MCF 10A (cell line): ENCODE measurements around the gene HMCES. TPM values are rescaled to one million over a fixed set of nuclear protein-coding genes. Genes with fewer than 3 reads are reported as not detected.

Experiments
- BruUV-seq: library from RNA; stranded (reverse); fragments of 400-500 nt; replicated peaks from 2 replicates; lab custom pipeline; 2021; lab: Mats Ljungman, UMichigan
- CTCF ChIA-PET: fragments of 300-600 bp; sonication (Branson Sonifier 250); formaldehyde crosslinking; extraction: SDS; loops from one replicate; lab custom pipeline; 2021; ENCODE audit warnings: antibody characterized with exemption, inconsistent platforms; lab: Yijun Ruan, JAX
- POLR2A ChIA-PET: fragments of 300-600, 350-650 bp; sonication (Branson Sonifier 250); formaldehyde crosslinking; extraction: SDS; loops from one replicate; lab custom pipeline; 2020; ENCODE audit warnings: antibody characterized with exemption, inconsistent platforms; lab: Yijun Ruan, JAX
- DNase-seq: peaks from one replicate; pipeline ENCODE4 v3.0.0-alpha.2; 2018; ENCODE audit not compliant: unreplicated experiment
- H3K27ac Mint-ChIP-seq: one replicate; pipeline ENCODE4 v1.8.0; 2022; ENCODE audit warnings: mild to moderate bottlenecking, low read depth, mixed read lengths; ENCODE audit not compliant: unreplicated experiment
- H3K27me3 Mint-ChIP-seq: one replicate; pipeline ENCODE4 v1.8.0; 2022; ENCODE audit warnings: mixed read lengths; ENCODE audit not compliant: insufficient read depth, unreplicated experiment
- H3K36me3 Mint-ChIP-seq: one replicate; pipeline ENCODE4 v1.8.0; 2022; ENCODE audit warnings: mild to moderate bottlenecking, moderate library complexity, mixed read lengths; ENCODE audit not compliant: insufficient read depth, unreplicated experiment
- H3K4me1 Mint-ChIP-seq: one replicate; pipeline ENCODE4 v1.8.0; 2022; ENCODE audit warnings: mixed read lengths; ENCODE audit not compliant: insufficient read depth, unreplicated experiment
- H3K4me3 Mint-ChIP-seq: one replicate; pipeline ENCODE4 v1.8.0; 2022; ENCODE audit warnings: mild to moderate bottlenecking, moderate library complexity, mixed read lengths; ENCODE audit not compliant: unreplicated experiment
- H3K9me3 Mint-ChIP-seq: one replicate; pipeline ENCODE4 v1.8.0; 2022; ENCODE audit warnings: mixed read lengths; ENCODE audit not compliant: unreplicated experiment
- CTCF ChIP-seq: fragments of 200-600 bp; IDR thresholded peaks from one replicate; pipeline ENCODE4 v1.8.0; 2022; ENCODE audit warnings: antibody characterized with exemption, mild to moderate bottlenecking; ENCODE audit not compliant: unreplicated experiment
- intact Hi-C: fragments of 100-400 bp; cut with micrococcal nuclease; formaldehyde crosslinking; loops from 2 replicates; pipeline ENCODE4 v1.14.1; 2022
- total RNA-seq: library from RNA; stranded (reverse); gene quantifications from 2 replicates; pipeline ENCODE4 v1.2.3, GENCODE V29; 2022

HMCES gene
- total RNA-seq, 1 experiment from 2014 or later: 42.8 TPM

GRCh38 chr3:129314386-129315222, 35.9 kb downstream of the HMCES start:
- Mint-ChIP-seq H3K27me3 (no peaks in the 10 kb centered on the region), H3K36me3 (peaks cover 6% of the 10 kb centered on the region), H3K4me1 (peaks cover 16% of the 10 kb centered on the region), H3K27ac (peak overlapping the region; percentile 87), H3K9me3 (no peaks in the 10 kb centered on the region), H3K4me3 (peak overlapping the region; percentile 81)
- CTCF ChIA-PET: interaction anchor here (1.5 kb wide), 1 partner anchor 118 kb away, joined by 3 read pairs; no protein-coding TSS in a partner anchor
- POLR2A ChIA-PET: interaction anchor here (0.6 to 5.2 kb wide), 12 partner anchors 12 to 469 kb away, joined by 3 to 56 read pairs (median 12); partner anchors contain the start of genes ACAD9, CNBP, COPG1 and HMCES
- peak; percentile 87 for DNase-seq
- TF ChIP-seq CTCF: no peak
- intact Hi-C loops: loop anchor here (2.0 to 5.0 kb wide), 3 partner anchors 36 to 262 kb away; partner anchors contain the start of genes HMCES and MBD4
- no TSS peak for BruUV-seq

GRCh38 chr3:129315223-129315997, 36.7 kb downstream of the HMCES start:
- CTCF ChIA-PET: interaction anchor here (0.7 to 2.0 kb wide), 16 partner anchors 10 to 547 kb away, joined by 3 to 10 read pairs (median 4); partner anchors contain the start of gene HMCES
- TF ChIP-seq CTCF: no peak
- DNase-seq: peak; percentile 29
- Mint-ChIP-seq H3K4me3 (peak overlapping the region; percentile 81), H3K4me1 (peaks cover 14% of the 10 kb centered on the region), H3K9me3 (no peaks in the 10 kb centered on the region), H3K36me3 (peaks cover 11% of the 10 kb centered on the region), H3K27me3 (no peaks in the 10 kb centered on the region), H3K27ac (peak overlapping the region; percentile 87)
- TSS peak; percentile 81 for BruUV-seq
- intact Hi-C loops: loop anchor here (2.0 to 5.0 kb wide), 3 partner anchors 37 to 263 kb away; partner anchors contain the start of genes HMCES and MBD4
- POLR2A ChIA-PET: interaction anchor here (0.6 to 5.2 kb wide), 28 partner anchors 11 to 796 kb away, joined by 3 to 56 read pairs (median 6); partner anchors contain the start of genes ACAD9, CNBP, COPG1 and HMCES

GRCh38 chr3:129315998-129316247, 37.3 kb downstream of the HMCES start:
- H3K27ac Mint-ChIP-seq: peak overlapping the region; percentile 87
- BruUV-seq: no TSS peak
- no peak for TF ChIP-seq CTCF
- H3K4me1 Mint-ChIP-seq: peaks cover 9% of the 10 kb centered on the region
- intact Hi-C loops: loop anchor here (2.0 to 5.0 kb wide), 3 partner anchors 37 to 263 kb away; partner anchors contain the start of genes HMCES and MBD4
- H3K9me3 Mint-ChIP-seq: no peaks in the 10 kb centered on the region
- POLR2A ChIA-PET: interaction anchor here (0.6 to 5.2 kb wide), 28 partner anchors 11 to 796 kb away, joined by 3 to 56 read pairs (median 6); partner anchors contain the start of genes ACAD9, CNBP, COPG1 and HMCES
- H3K36me3 Mint-ChIP-seq: peaks cover 11% of the 10 kb centered on the region
- no peaks in the 10 kb centered on the region for H3K27me3 Mint-ChIP-seq
- DNase-seq: no peak
- CTCF ChIA-PET: interaction anchor here (0.5 to 2.0 kb wide), 25 partner anchors 9 to 547 kb away, joined by 3 to 10 read pairs (median 3); partner anchors contain the start of gene HMCES
- peak overlapping the region; percentile 81 for H3K4me3 Mint-ChIP-seq
